Amniotic stem cell (primary cell): Measurements from ENCODE around the gene MAGEF1.

Source experiments
- DNase-seq: peaks from one replicate; lab custom pipeline; 2025; lab: John Stamatoyannopoulos, UW

The MAGEF1 gene, protein sequence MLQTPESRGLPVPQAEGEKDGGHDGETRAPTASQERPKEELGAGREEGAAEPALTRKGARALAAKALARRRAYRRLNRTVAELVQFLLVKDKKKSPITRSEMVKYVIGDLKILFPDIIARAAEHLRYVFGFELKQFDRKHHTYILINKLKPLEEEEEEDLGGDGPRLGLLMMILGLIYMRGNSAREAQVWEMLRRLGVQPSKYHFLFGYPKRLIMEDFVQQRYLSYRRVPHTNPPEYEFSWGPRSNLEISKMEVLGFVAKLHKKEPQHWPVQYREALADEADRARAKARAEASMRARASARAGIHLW

DNA sequence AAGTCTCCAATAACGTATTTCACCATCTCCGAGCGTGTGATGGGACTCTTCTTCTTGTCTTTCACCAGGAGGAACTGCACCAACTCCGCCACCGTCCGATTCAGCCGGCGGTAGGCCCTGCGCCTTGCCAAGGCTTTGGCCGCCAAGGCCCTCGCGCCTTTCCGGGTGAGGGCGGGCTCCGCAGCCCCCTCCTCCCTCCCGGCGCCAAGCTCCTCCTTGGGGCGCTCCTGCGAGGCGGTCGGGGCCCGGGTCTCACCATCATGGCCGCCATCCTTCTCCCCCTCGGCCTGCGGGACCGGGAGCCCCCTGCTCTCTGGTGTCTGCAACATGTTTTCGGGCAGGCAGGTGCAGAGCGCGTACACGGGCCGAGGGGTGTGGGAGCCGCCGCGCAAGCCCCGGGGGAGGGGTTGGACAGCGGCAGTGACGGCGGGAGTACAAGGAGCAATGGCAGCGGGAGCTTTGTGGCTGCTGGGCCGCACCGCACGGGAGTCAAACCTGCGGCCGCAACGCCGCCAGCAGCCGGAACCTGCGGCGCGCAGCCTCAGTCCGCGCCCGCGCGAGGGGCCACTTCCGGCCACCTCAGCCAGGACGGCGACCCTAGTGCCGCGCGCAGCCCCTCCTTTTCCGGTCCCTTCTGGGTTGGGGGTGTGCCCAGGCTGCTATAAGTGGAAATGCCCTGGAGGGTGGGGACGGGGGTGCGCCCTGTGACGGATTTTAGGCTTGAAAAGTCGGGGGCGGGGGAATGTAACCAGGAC lies at the start of gene MAGEF1:
Gene MAGEF1, minus strand, starts transcription at position 572 of the 755 bp plus-strand sequence. Its CDS starts 243 bp downstream, at position 329.
- DNase-seq, result peak; percentile 72

DNA sequence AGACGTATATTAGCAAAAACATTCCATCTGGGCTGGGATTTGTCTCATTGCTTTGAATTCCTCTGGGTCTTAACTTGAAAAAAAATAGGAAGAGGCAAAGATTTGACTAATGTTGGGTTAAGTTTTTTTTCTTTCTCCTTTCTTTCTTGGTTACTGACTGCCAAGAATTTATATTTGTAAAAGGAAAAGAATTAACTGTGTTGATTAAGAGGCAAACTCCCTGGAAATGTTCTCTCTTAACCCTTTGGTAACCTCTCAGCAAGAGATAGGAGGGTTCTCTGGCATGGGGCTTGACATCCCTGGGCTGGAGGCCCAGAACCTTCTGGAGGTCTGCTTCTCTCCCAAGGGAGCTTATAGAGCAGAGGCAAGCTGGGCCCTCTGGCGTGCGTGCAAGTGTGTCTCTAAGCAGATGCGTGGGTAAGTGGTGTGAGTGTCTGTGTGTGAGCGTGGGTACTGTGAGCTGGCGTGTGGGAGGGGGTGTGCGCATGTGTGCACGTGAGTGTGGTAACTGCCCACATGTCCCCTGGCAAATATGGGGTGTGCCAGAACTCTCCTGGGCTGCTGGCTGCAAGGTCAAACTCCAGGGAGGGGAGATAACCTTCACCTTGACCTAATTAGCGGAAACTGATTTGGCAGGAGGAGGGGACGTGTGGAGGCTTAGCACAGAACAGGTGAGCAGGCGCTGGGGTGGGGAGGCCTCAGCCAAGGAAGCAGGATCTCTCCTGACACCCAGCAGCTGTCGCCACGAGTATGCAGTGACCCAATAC lies 49.4 kb upstream of the MAGEF1 start:
- DNase-seq, result peak; percentile 24

DNA sequence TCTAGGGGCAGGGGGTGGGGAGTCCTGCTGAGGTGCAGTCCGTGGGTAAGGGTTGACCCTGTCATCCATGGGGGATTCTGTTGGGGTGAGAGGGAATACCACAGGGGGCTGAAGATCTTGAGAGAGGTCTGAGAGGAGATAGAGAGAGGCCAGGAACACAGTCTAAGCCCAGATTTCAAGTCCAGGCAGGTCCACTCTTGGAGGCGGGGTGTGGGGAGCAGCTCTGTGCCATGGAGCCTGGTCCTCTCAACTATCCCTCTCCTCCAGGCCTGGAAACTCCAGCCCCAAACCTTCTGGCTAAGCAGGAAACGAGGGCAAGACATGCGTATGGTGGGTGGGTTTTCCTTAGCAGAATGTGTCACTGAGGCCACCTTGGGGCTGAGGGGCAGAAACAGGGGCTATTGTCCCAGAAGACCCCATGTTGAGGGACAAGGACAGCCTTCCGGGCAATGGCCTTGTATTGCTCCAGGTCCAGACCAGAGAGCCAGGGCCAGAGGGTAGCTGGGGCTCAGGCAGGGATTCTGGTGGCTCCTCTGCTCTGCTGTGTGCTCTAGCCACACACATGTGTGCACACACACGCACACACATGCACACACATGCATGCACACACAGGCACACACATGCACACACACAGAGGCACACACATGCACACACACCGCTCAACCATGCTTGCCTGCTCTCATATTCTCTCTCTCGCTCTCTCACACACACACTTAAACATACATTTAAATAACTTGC lies 48.6 kb upstream of the MAGEF1 start:
- no peak for DNase-seq

DNA sequence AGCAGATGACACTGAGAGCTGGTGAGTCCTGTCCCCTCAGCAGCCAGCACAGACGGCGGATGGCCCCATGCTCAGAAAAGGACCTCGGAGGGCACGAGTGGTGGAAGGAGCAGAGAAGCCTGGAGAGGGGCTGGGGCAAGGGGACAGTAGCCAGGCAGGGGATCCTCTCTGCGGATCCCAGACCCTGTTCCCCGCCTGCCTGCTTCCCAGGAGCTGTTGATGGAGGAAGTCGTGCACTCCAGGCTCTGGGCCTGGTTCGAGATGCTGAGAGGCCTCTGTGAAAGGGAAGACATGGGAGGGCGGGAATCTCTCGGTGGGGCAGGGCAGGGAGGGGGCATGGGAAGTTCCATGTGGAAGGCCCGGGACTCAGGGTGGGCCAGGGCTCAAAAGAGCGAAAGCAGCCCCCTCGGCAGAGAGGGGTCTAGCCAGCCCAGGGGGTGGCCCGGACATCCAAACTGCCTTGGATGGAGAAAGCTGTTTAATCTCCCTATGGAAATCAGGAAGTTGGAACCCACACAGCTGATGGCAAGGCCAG lies 47.9 kb upstream of the MAGEF1 start:
- DNase-seq, result no peak

DNA sequence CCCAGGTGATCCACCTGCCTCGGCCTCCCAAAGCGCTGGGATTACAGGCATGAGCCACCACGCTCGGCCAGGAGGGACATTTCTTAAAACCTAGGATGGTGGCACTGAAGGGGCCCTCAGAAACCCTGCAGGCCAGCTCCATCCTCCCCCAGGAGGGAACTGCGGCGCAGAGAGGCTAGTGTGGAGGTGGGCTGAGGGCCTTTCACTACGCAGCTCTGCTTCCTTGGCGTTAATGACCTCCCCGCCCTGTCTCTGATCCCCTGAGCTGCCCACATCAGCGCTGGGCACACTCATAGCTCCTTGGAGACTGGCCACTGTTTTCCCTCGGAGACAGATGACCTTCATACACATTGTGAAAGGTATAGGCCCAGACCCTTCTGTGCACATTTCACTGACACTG lies 46.2 kb upstream of the MAGEF1 start:
- DNase-seq, result no peak

DNA sequence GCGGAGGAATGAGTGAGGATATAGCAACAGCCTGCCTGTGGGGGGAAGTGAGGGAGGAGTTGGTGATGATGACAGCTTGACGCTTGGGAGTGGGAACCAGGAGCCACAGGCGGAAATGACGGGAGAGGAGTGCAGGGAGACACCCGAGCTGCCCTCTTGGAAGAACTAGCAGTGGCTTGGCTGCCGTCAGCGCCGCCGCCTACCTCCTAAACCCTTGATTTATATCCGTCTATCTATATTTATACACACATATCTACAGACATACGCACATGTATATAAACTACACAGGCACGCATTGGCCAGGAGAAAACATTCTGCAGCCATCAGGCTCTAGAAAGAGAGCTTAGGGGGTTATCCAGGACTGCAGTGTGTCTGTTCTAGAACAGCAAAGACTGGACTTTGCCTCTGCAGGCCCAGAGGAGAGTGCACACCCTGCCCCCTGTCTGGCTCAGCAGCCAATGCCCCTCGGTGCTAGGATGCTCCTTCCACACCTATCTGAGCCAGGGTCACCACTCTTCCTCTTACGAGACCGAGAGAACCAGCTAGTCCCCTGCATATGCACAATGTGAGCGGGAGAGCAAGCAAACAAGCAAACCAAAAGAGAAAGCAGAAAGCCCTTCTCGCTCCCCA lies 45.3 kb upstream of the MAGEF1 start:
- DNase-seq, result no peak

DNA sequence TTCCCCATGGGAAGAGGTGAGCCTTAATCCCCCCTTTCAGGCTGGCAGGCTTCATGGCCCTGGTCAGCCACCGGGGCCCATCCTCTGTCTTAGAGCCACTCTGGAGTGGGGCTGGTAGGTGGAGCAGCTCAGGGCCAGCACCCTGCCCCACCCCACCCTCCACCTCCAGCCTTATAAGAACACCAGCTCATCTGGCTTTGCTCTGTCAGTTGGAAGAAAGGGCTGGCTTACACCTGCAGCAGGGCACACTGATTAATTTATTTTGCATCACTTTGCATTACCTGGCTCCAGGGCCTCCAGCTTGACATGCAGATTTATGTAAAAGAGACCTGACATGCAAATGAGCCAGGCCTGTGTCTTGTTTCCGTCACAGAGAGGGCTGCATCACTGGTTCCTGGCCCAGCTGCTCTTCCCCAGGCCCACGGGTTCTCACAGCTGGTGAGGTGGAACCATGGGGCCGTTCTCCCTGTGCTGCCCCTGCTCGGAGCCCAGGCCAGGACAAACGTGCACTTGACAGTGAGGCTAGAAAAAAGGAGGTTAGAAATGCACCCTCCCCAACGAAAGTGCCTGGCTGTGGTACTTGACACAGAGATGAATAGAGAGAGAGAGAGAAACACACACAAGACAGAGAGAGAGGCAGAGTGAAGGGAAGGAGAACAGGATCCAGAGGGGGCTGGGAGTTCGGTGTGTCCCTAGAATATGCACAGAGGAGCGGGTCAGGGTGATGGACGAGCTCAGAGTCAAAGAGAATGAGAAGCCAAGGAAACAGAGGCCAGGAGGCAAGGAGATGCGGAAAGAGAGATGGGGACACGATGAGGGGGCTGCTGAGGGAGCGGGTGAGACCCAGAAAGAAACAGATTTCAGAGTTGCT lies 44.5 kb upstream of the MAGEF1 start:
- no peak for DNase-seq

DNA sequence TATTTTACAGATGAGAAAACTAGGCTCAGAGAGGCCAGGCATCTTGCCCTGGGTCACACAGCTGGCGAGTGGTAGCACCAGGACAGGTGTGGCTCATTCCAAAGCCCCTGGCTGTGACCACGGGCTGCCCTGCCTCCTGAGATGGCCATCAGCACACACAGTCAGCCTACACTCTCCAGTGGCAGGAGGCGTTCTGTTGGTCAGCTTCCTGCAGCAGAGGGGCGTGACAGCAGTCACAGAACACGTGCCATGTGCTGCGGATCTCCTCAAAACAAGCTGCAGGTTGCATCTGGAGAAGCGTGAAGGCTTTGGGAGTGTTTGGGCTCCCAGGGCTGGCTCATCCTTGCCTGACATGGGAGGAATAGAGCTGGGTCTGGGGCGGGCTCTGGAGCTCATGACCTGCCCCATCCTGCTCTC lies 43.5 kb upstream of the MAGEF1 start:
- DNase-seq, result no peak

DNA sequence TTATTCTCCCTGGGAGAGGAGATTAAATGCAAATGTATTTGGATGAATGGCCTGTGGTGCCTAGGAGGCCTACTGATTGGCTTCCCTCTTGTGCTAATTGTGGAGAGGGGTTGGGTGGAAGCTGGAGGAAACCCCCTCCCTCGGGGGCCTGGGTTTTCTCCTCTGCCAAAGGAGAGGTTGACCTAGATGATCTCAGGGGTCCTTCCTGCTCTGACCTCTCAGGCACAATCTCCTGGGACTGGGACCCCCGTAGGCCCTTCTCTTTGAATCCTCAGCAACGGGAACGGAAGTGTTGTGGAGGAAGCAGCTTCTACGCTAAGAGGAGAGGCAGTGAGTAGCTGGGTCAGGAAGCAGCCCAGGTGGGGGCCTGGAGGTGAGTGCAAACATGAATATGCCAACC lies 40.5 kb upstream of the MAGEF1 start:
- no peak for DNase-seq

DNA sequence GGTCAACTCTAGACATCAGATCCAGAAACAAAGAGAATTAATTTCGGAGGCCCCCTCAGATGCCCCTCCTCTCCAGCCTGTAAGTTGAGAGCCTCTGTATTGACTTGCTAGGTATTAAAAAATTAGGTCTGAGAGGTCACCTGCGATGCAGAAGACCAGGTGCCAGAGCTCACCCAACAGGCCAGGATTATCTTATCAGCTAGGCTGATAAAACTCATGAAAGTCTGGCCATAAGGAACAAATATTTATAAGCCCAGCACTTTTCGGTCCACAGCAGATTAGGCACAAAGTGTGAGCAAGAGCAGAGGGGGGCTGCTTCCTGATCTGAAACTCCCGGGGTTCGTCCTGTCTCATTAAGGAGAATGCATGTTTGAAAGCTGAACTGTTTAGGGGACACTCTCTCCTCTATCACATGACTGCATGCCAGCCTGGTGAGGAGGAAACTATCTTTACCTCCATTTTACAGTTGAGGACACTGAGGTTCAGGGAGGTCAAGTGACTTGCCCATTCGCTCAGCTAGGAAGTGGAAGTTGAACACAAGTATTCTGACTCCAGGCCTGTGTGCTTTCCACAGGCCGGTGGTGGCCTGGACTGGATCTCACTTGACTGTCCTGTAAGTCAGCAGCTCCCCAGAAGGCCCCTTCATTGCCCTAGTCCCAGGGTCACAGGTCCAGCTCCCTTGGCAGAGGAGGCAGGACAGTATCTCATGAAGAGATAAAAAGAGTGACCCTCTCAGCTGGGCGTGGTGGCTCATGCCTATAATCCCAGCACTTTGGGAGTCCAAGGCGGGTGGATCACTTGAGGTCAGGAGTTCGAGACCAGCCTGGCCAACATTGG lies 39.6 kb upstream of the MAGEF1 start:
- no peak for DNase-seq

DNA sequence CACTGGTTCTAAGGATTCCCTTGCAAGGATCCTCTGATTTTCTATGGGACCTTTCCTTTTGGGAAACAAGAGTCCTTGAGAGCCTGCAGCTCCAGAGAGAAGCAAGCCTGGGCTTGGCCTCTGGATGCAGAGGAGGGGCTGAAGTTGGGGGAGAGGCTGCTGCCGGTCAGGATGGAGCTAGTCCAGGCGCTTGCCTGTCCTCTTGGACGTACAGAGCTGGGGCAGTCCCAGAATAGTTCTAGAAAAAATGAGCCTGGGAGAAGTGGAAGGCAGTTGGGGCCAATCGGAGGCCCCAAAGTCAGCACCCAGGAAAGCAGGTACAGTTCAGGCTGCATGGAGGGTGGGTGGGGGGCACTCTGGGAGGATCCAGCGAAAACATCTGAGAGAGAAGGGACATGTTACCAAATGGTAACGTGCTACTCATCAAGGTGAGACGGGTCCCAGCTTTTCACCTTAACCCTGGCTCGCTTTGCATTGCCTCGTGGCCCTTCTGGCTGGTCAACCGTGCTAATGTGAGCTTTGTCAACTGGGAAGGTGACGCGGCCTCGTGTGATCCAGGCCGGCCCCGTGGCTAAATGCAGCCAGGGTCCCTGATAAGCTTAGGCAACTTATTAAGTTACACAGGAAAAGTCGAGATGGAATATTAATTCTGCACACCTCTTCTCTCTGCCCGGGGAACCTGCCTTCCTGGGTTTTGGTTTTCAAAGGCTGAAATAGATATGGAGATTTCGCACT lies 38.7 kb upstream of the MAGEF1 start:
- DNase-seq, result no peak

DNA sequence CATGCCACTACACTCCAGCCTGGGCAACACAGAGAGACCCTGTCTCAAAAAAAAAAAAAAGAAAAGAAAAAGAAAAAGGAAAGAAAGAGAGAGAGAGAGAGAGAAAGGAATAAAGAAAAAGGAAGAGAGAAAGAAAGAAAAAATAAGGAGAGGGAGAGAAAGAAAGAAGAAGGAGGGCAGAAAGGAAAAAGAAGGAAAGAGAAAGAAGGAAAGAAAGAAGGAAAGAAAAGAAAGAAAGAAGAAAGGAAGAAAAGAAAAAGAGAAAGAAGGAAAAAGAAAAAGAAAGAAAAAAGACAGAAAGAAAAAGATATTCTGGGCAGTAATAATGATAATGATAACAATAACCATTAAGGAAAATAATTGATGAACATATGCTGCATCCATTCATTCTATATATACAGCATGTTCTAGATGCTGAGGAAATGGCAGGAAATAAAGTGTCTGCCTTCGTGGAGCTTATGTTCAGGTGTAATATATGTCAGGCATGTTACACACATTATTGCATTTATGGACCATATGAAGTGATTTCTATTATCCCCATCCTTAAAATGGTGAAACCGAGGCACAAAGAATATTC lies 37.4 kb upstream of the MAGEF1 start:
- no peak for DNase-seq

DNA sequence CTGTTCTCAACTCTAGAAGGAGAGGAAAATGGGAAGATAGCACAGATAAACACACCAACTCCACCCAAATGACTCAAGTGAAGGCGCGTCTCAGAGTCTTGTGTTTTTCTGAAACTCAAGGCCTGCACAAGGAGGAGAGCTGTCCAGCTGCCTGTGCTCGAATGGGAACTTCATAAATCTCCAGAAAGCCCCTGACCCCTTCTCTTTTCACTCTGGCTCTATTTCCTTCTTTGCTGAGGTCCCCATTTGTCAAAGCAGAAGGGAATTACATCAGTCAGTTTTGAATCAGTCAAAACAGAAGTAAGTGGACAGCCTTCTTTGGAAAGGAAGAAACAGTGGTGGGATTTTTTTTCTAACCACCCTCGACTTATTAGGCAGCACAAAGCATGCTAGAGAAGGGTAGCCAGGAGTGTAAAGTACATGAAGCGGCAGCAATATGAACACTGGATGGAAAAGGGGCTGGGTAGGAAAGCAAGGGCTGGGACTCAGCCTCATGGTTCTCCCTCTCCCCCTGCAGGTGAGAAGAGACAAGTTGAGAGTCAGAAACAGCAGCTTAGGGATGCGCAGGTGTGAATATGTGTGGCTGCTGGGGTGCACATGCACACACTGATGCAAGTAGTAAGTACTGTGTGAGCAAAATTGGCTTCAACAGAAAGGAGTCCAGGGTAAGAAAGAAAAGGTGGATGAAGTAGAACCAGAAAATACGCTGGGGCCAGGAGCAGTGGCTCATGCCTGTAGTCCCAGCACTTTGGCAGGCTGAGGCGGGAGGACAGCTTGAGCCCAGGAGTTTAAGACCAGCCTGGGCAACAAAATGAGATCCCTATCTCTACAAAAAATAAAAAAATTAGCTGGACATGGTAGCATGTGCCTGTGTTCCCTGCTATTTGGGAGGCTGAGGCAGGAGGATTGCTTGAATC lies 36.6 kb upstream of the MAGEF1 start:
- no peak for DNase-seq

DNA sequence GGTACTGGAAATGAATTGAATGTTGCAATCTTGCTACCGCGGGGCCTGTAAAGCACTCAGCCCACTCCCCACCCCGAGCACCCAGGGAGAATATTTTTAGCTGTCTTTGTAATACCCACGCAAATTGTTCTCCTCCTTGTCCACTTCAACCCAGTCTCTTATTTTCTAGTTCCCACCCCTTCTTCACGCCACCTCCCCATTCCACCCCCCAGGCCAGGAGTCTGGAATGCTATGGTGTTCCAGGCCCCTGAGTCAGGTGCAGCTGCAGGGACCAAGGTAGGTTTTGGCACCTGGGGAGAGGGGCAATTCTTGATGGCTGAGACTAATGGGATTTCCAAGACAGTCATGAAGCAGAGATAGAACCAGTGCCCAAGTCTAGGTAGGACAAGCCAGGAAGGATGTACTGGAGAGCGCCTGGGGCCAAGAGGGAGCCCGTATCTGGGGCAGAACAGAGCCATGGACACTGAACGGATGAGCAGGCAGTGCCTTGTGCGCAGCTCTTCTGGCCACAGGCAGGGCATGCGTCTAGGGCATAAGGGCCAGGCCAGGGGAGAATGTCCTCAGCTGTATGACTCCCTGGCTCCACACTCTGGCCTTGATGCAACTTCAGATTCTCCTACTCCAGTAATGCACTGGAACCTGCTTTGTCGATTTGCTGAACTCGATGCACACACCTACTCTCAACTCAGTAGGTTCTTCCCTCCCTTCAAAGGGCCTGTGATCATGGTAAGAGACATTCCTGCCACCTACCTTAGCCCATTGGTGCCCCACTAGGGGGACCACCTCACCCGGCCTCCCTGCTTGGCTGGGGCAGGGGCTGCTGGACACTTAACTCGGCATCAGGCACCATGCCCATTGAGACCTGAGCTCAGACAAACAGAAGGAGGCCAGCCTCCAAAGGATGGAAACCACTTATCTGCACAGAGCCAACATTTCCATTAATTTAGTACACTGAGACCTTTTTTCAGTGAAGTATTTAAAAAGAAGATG lies 34.6 kb upstream of the MAGEF1 start:
- no peak for DNase-seq

DNA sequence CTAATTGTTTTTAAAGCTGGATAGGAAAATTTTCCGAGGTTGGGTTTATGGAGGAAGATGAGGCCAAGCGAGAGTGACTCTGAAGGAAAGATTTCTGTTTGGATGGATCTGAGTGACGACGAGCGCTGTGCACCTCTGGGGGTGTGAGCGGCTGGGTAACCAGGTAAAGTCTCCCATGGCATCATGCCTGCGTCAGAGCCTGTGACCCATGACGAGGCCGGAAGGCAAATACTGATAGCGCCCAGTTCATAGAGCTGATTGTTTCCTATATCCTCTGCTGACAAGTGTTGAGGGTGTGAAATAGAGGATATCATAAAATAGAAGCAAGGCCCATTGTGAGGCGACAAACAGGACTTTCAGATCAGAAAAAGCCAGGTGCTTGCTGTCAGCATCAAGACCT lies 33.7 kb upstream of the MAGEF1 start:
- no peak for DNase-seq

DNA sequence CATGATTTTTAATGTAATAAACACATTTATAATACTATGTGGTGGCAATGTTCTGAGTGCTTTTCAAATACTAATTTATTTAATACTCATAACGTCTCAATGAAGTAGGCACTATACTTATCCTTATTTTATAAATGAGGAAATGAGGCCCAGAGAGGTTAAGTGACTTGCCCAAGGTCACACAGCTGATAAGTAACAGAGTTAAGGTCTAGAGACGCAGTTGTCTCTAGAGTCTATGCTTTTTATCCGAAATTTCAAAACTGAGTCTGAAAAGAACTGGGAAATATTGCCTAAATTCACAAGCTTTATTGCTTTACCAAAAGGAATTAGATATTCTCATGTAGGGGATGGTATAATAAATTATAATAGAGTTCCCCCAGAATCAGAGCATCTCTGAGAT lies 31.4 kb upstream of the MAGEF1 start:
- no peak for DNase-seq
